Cardiac fibroblast (primary cell): ENCODE measurements around the gene TP53RK.

ENCODE experiments used
- DNase-seq, 2 donors: peaks; one replicate each; pipeline versions ENCODE4 v3.0.0 to v3.0.0-alpha.2; 2010; ENCODE audit warnings: low read depth in 2 of 2
- H3K4me3 ChIP-seq, 2 donors: replicated peaks in 1 of 2; 1 replicate in 1 of 2; 2 replicates in 1 of 2; pipeline ENCODE4 v1.5.1; 2011; ENCODE audit warnings: low read depth in 2 of 2, low read length in 2 of 2, mild to moderate bottlenecking in 2 of 2, moderate library complexity in 1 of 2
- CTCF ChIP-seq: IDR thresholded peaks from one replicate; pipeline ENCODE4 v1.5.1; 2011; ENCODE audit warnings: low read depth, mild to moderate bottlenecking, low read length, inconsistent platforms

The TP53RK gene

GRCh38 chr20:46663531-46663930 lies 25.7 kb downstream of the TP53RK start:
- TF ChIP-seq CTCF: no peak
- no peak for DNase-seq

GRCh38 chr20:46661659-46662058 lies 27.6 kb downstream of the TP53RK start:
- TF ChIP-seq CTCF: no peak
- DNase-seq: no peak

More at GRCh38 chr20:46663531-46663930, 25.7 kb downstream of the TP53RK start:
- no peak overlapping the region for H3K4me3 ChIP-seq

GRCh38 chr20:46660487-46660886 lies 28.8 kb downstream of the TP53RK start:
- H3K4me3 ChIP-seq: no peak overlapping the region
- no peak for DNase-seq
- TF ChIP-seq CTCF: no peak

More at GRCh38 chr20:46661659-46662058, 27.6 kb downstream of the TP53RK start:
- no peak overlapping the region for H3K4me3 ChIP-seq

- no peak overlapping the region for H3K4me3 ChIP-seq
- no peak for TF ChIP-seq CTCF
- no peak for DNase-seq
Observed at GRCh38 chr20:46657618-46658017, 31.6 kb downstream of the TP53RK start.

GRCh38 chr20:46657137-46657536 lies 32.1 kb downstream of the TP53RK start:
- no peak overlapping the region for H3K4me3 ChIP-seq
- TF ChIP-seq CTCF: no peak
- DNase-seq: no peak

GRCh38 chr20:46652699-46653098 lies 36.5 kb downstream of the TP53RK start:
- no peak for TF ChIP-seq CTCF
- peak in 1 of 2 donors; percentile 12 for DNase-seq
- no peak overlapping the region for H3K4me3 ChIP-seq
